ENCODE measurements around the gene HSPA12B. TPM values are rescaled to one million over a fixed set of nuclear protein-coding genes. Genes with fewer than 3 reads are reported as not detected.

HSPA12B gene
- total RNA-seq, 1 experiment from 2014 or later = not detected

- Histone ChIP-seq H3K27ac (no peak overlapping the region), H3K4me3 (no peak overlapping the region), H3K4me1 (replicated peaks) (no peaks in the 10 kb centered on the region), H3K9me3 (replicated peaks) (no peaks in the 10 kb centered on the region), H3K27me3 (replicated peaks) (0 out of 2 replicates have a peak, but pooled peaks cover 4% of the 10 kb centered on the region), H3K36me3 (no peaks in the 10 kb centered on the region)
- DNase-seq (ENCODE audit: low read depth in 1 of 2, low spot score in 2 of 2) = no peak
These were observed 7.5 kb downstream of the HSPA12B start for GRCh38 chr20:3739926-3740451.

DNA sequence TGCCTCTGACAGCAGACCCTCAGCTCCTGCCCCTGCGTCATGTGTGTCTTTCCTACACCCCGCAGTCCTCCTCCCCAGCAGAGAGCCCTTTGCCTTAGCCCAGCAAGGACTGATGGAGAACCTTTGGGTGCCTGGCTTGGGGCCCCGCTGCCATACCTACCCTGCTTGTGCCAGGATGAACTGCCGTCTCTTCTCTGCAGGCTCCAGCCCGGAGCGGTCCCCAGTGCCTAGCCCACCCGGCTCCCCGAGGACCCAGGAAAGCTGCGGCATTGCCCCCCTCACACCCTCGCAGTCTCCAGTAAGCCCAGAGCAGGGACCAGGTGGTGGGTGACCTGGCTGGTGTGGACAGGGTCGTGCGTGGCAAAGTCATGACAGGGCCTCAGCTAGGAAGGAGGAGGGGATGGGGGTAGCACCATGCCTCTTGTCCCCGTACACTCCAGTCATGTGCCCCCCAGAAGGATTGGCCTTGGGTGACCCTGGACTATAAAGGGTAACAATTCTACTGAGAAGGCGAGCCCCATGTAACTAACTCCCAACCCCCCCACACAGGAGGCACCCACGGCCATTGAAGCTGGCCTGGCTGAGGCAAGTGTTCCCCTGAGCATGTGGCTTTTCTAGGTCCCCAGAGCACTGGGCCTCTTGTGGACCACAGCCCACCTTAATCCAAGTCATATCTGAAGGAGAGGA, 8.3 kb downstream of the HSPA12B start:
- Histone ChIP-seq H3K4me3 (no peak overlapping the region), H3K4me1 (replicated peaks) (no peaks in the 10 kb centered on the region), H3K27me3 (replicated peaks) (0 out of 2 replicates have a peak, but pooled peaks cover 4% of the 10 kb centered on the region), H3K36me3 (no peaks in the 10 kb centered on the region), H3K9me3 (replicated peaks) (no peaks in the 10 kb centered on the region), H3K27ac (no peak overlapping the region)
- DNase-seq (ENCODE audit: low read depth in 1 of 2, low spot score in 2 of 2) = no peak

DNA sequence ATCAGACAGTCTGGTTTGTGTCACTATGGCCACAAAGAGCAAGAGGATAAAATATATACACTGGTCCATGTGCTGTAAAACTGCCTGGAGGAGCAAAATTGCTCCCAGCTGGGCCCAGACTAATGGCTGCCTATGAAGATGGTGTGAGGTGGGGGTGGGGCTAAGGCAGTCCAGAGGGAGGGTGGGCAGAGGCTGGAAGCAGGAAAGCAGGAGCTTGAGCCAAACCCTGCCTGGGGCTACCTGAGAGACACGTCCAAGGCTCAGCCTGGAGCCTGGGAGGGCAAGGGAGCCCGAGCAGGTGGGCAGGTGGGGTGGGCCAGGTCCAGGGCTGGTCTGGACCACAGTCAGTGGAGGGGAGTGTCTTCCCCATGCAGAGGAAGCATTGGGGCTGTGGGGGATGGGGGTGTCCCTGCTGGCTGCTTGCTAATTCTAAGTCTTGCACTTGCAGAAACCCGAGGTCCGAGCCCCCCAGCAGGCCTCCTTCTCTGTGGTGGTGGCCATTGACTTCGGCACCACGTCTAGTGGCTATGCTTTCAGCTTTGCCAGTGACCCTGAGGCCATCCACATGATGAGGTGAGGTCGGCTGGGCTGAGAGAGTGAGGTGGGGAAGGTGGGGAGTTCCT, 9.5 kb downstream of the HSPA12B start:
- Histone ChIP-seq H3K27me3 (replicated peaks) (0 out of 2 replicates have a peak, but pooled peaks cover 4% of the 10 kb centered on the region), H3K36me3 (no peaks in the 10 kb centered on the region), H3K4me1 (replicated peaks) (no peaks in the 10 kb centered on the region), H3K4me3 (no peak overlapping the region), H3K9me3 (replicated peaks) (no peaks in the 10 kb centered on the region), H3K27ac (no peak overlapping the region)
- DNase-seq (ENCODE audit: low read depth in 1 of 2, low spot score in 2 of 2) = no peak

GRCh38 chr20:3743251-3743650, 10.8 kb downstream of the HSPA12B start:
- no peak overlapping the region for H3K27ac ChIP-seq
- 0 out of 2 replicates have a peak, but pooled peaks cover 4% of the 10 kb centered on the region for H3K27me3 ChIP-seq (replicated peaks)
- no peaks in the 10 kb centered on the region for H3K36me3 ChIP-seq
- H3K4me1 ChIP-seq (replicated peaks) = no peaks in the 10 kb centered on the region
- DNase-seq (ENCODE audit: low read depth in 1 of 2, low spot score in 2 of 2) = no peak
- no peaks in the 10 kb centered on the region for H3K9me3 ChIP-seq (replicated peaks)
- H3K4me3 ChIP-seq = no peak overlapping the region

DNA sequence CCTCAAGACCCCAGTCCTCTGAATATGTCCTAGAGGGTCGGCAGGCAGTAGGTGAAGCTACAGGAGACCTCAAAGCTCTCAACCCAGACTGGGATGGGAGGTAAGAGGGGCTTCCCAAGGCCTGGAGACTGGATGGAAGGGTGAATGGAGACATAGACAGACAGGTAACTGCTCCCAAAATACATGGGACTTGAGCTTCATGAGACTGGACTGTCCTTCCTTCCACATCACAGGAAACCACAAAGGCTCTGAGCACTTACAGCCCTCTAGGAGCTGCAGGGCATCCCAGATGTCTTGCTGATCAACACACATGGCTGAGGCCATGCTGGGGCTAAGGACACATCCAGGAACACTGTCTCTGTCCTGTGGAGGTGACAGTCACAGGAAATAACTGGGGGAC, 11.6 kb downstream of the HSPA12B start:
- Histone ChIP-seq H3K27me3 (replicated peaks) (0 out of 2 replicates have a peak, but pooled peaks cover 4% of the 10 kb centered on the region), H3K36me3 (no peaks in the 10 kb centered on the region), H3K4me1 (replicated peaks) (no peaks in the 10 kb centered on the region), H3K9me3 (replicated peaks) (no peaks in the 10 kb centered on the region), H3K4me3 (no peak overlapping the region), H3K27ac (no peak overlapping the region)
- no peak for DNase-seq (ENCODE audit: low read depth in 1 of 2, low spot score in 2 of 2)

DNA sequence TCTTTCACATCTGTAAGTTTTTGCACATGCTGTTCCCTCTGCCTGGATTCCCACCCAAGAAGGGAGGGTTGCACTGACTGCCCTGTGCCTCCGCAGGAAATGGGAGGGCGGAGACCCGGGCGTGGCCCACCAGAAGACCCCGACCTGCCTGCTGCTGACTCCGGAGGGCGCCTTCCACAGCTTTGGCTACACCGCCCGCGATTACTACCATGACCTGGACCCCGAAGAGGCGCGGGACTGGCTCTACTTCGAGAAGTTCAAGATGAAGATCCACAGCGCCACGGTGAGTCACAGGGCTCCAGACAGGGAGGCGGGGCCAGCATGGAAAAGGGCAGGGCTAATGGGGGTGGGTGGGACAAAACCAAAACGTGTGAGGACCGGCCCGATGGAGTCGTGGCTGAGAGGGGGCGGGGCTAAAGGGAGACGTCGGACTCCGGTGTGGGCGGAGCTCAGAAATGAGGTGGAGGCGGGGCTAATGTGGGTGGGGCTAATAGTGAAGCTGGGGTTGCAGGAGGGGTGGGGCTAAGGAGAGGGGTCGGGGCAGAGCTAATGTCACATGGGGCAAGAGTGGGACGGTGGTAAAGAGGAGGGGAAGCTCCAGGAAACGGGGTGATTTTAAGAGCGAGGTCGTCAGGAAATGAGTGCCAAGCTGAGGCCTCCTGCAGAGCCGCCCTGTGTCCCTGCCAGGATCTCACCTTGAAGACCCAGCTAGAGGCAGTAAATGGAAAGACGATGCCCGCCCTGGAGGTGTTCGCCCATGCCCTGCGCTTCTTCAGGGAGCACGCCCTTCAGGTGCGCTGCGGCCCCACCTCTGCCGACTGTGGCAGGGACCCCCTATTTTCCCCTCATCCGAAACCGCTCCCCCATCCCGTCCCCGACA, 12.6 kb downstream of the HSPA12B start:
- DNase-seq (ENCODE audit: low read depth in 1 of 2, low spot score in 2 of 2) = no peak
- Histone ChIP-seq H3K9me3 (replicated peaks) (no peaks in the 10 kb centered on the region), H3K4me3 (no peak overlapping the region), H3K27me3 (replicated peaks) (0 out of 2 replicates have a peak, but pooled peaks cover 4% of the 10 kb centered on the region), H3K4me1 (replicated peaks) (no peaks in the 10 kb centered on the region), H3K36me3 (no peaks in the 10 kb centered on the region), H3K27ac (no peak overlapping the region)

- no peaks in the 10 kb centered on the region for H3K36me3 ChIP-seq
These were observed 13.2 kb downstream of the HSPA12B start for GRCh38 chr20:3745686-3746173.

GRCh38 chr20:3747471-3747870, 15.0 kb downstream of the HSPA12B start:
- H3K36me3 ChIP-seq = no peaks in the 10 kb centered on the region
- H3K27me3 ChIP-seq (replicated peaks) = 0 out of 2 replicates have a peak, but pooled peaks cover 4% of the 10 kb centered on the region
- no peak for DNase-seq (ENCODE audit: low read depth in 1 of 2, low spot score in 2 of 2)
- no peak overlapping the region for H3K27ac ChIP-seq
- no peak overlapping the region for H3K4me3 ChIP-seq
- H3K4me1 ChIP-seq (replicated peaks) = no peaks in the 10 kb centered on the region
- H3K9me3 ChIP-seq (replicated peaks) = no peaks in the 10 kb centered on the region

More at GRCh38 chr20:3745686-3746173, 13.2 kb downstream of the HSPA12B start:
- 0 out of 2 replicates have a peak, but pooled peaks cover 4% of the 10 kb centered on the region for H3K27me3 ChIP-seq (replicated peaks)
- no peak overlapping the region for H3K27ac ChIP-seq
- no peak for DNase-seq (ENCODE audit: low read depth in 1 of 2, low spot score in 2 of 2)
- no peak overlapping the region for H3K4me3 ChIP-seq
- no peaks in the 10 kb centered on the region for H3K9me3 ChIP-seq (replicated peaks)
- no peaks in the 10 kb centered on the region for H3K4me1 ChIP-seq (replicated peaks)

DNA sequence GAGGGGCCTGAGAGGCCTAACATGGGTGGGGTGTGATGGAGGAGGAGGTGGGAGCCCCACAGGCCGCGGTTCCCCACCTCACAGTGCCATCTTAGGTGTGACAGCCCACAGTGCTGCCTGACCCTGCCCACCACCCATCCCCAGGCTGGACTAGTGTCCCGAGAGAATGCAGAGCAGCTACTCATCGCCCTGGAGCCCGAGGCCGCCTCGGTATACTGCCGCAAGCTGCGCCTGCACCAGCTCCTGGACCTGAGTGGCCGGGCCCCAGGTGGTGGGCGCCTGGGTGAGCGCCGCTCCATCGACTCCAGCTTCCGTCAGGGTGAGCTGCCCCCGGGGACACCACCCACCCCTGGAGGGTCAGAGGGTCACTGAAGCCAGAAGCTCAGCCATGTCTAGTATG, 15.6 kb downstream of the HSPA12B start:
- H3K9me3 ChIP-seq (replicated peaks) = no peaks in the 10 kb centered on the region
- no peak overlapping the region for H3K27ac ChIP-seq
- 0 out of 2 replicates have a peak, but pooled peaks cover 4% of the 10 kb centered on the region for H3K27me3 ChIP-seq (replicated peaks)
- H3K4me1 ChIP-seq (replicated peaks) = no peaks in the 10 kb centered on the region
- no peak for DNase-seq (ENCODE audit: low read depth in 1 of 2, low spot score in 2 of 2)
- no peaks in the 10 kb centered on the region for H3K36me3 ChIP-seq
- H3K4me3 ChIP-seq = no peak overlapping the region

- Histone ChIP-seq H3K27ac (no peak overlapping the region), H3K4me3 (no peak overlapping the region), H3K36me3 (no peaks in the 10 kb centered on the region), H3K4me1 (replicated peaks) (no peaks in the 10 kb centered on the region), H3K27me3 (replicated peaks) (no peaks in the 10 kb centered on the region), H3K9me3 (replicated peaks) (no peaks in the 10 kb centered on the region)
- no peak for DNase-seq (ENCODE audit: low read depth in 1 of 2, low spot score in 2 of 2)
These were observed 16.7 kb downstream of the HSPA12B start for GRCh38 chr20:3749087-3749688.

- H3K27me3 ChIP-seq (replicated peaks) = no peaks in the 10 kb centered on the region
- no peaks in the 10 kb centered on the region for H3K9me3 ChIP-seq (replicated peaks)
- no peaks in the 10 kb centered on the region for H3K36me3 ChIP-seq
- no peak overlapping the region for H3K4me3 ChIP-seq
- no peak for DNase-seq (ENCODE audit: low read depth in 1 of 2, low spot score in 2 of 2)
- no peak overlapping the region for H3K27ac ChIP-seq
- no peaks in the 10 kb centered on the region for H3K4me1 ChIP-seq (replicated peaks)
These were observed 17.4 kb downstream of the HSPA12B start for GRCh38 chr20:3749689-3750531.

GRCh38 chr20:3751305-3751674, 18.8 kb downstream of the HSPA12B start:
- DNase-seq (ENCODE audit: low read depth in 1 of 2, low spot score in 2 of 2) = no peak
- Histone ChIP-seq H3K36me3 (no peaks in the 10 kb centered on the region), H3K4me1 (replicated peaks) (no peaks in the 10 kb centered on the region), H3K9me3 (replicated peaks) (no peaks in the 10 kb centered on the region), H3K27ac (no peak overlapping the region), H3K27me3 (replicated peaks) (no peaks in the 10 kb centered on the region), H3K4me3 (no peak overlapping the region)

Data from SJSA1 (cell line).